IMR-90 (cell line): ENCODE results near the gene DNAJB7. TPM values are rescaled to one million over a fixed set of nuclear protein-coding genes. Genes with fewer than 3 reads are reported as not detected.

ENCODE experiments used
- ATAC-seq: fragments of 200-7000 bp; cut with Tn5 transposase; 2 replicates; pipeline ENCODE4 v1.9.1; 2020; ENCODE audit warnings: low read depth, mild to moderate bottlenecking, moderate library complexity
- BruUV-seq: library from RNA; stranded (reverse); fragments of 400-500 nt; replicated peaks from 2 replicates; lab custom pipeline; 2021; lab: Mats Ljungman, UMichigan
- CTCF ChIA-PET: fragments of 300-600 bp; formaldehyde crosslinking; extraction: SDS; loops from one replicate; lab custom pipeline; 2021; ENCODE audit warnings: antibody characterized with exemption; lab: Yijun Ruan, JAX
- POLR2A ChIA-PET: fragments of 300-600 bp; sonication (Branson Sonifier 250); formaldehyde crosslinking; loops from one replicate; lab custom pipeline; 2022; ENCODE audit warnings: antibody characterized with exemption; ENCODE audit not compliant: unreplicated experiment; lab: Charles Lee
- DNase-seq: peaks from one replicate; pipeline ENCODE4 v3.0.0; 2013
- H2AFZ ChIP-seq: replicated peaks from 2 replicates; pipeline ENCODE3; 2013; ENCODE audit warnings: low read length, mild to moderate bottlenecking; ENCODE audit not compliant: poor library complexity
- H2AK5ac ChIP-seq: 2 replicates; pipeline ENCODE4 v1.6.1; 2013; ENCODE audit warnings: low read depth, low read length, inconsistent platforms
- H2AK9ac ChIP-seq: replicated peaks from 2 replicates; pipeline ENCODE3; 2013; ENCODE audit warnings: mild to moderate bottlenecking, low read depth, low read length, moderate library complexity; ENCODE audit not compliant: poor library complexity
- H2BK120ac ChIP-seq: 2 replicates; pipeline ENCODE4 v1.6.1; 2013; ENCODE audit warnings: low read depth, low read length, inconsistent platforms
- H2BK15ac ChIP-seq: 3 replicates; pipeline ENCODE4 v1.6.1; 2013; ENCODE audit warnings: low read depth, low read length, inconsistent platforms
- H2BK20ac ChIP-seq: 2 replicates; pipeline ENCODE4 v1.6.1; 2013; ENCODE audit warnings: low read depth, mild to moderate bottlenecking, inconsistent platforms, low read length, moderate library complexity
- H2BK5ac ChIP-seq: 2 replicates; pipeline ENCODE4 v1.6.1; 2013; ENCODE audit warnings: mild to moderate bottlenecking, low read depth, low read length, inconsistent platforms; ENCODE audit not compliant: poor library complexity, severe bottlenecking
- H3K14ac ChIP-seq: replicated peaks from 2 replicates; pipeline ENCODE4 v1.6.1; 2013; ENCODE audit warnings: low read depth, low read length, inconsistent platforms
- H3K18ac ChIP-seq: 2 replicates; pipeline ENCODE4 v1.6.1; 2013; ENCODE audit warnings: low read depth, low read length, control low read depth
- H3K23ac ChIP-seq: 2 replicates; pipeline ENCODE4 v1.6.1; 2013; ENCODE audit warnings: low read depth, low read length, inconsistent platforms
- H3K27ac ChIP-seq: 2 replicates; pipeline ENCODE4 v1.5.1; 2013; ENCODE audit warnings: mild to moderate bottlenecking, control low read depth, low read length; ENCODE audit not compliant: insufficient read depth
- H3K27me3 ChIP-seq: 2 replicates; pipeline ENCODE4 v1.6.1; 2013; ENCODE audit warnings: low read length; ENCODE audit not compliant: control insufficient read depth, insufficient read depth
- H3K36me3 ChIP-seq: 2 replicates; pipeline ENCODE4 v1.6.1; 2013; ENCODE audit warnings: low read length, mixed read lengths; ENCODE audit not compliant: control insufficient read depth, insufficient read depth
- H3K4ac ChIP-seq: 2 replicates; pipeline ENCODE4 v1.6.1; 2013; ENCODE audit warnings: low read depth, low read length, inconsistent platforms
- H3K4me1 ChIP-seq: 2 replicates; pipeline ENCODE4 v1.6.1; 2013; ENCODE audit warnings: low read length, mixed read lengths; ENCODE audit not compliant: control insufficient read depth, insufficient read depth
- H3K4me2 ChIP-seq: 2 replicates; pipeline ENCODE4 v1.6.1; 2013; ENCODE audit warnings: low read depth, mild to moderate bottlenecking, control low read depth, low read length, moderate library complexity
- H3K4me3 ChIP-seq: 2 replicates; pipeline ENCODE4 v1.5.1; 2013; ENCODE audit warnings: low read depth, mild to moderate bottlenecking, control low read depth, low read length, moderate library complexity; ENCODE audit not compliant: insufficient read depth
- H3K56ac ChIP-seq: 2 replicates; pipeline ENCODE4 v1.6.1; 2013; ENCODE audit warnings: low read length, inconsistent platforms; ENCODE audit not compliant: insufficient read depth; ENCODE audit errors: extremely low read depth
- H3K79me1 ChIP-seq, 2 experiments: 2 replicates each; pipeline ENCODE4 v1.6.1; 2013; ENCODE audit warnings: low read length in 2 of 2, inconsistent platforms in 1 of 2, low read depth in 1 of 2
- H3K9ac ChIP-seq: 2 replicates; pipeline ENCODE4 v1.6.1; 2013; ENCODE audit warnings: low read depth, low read length, control low read depth
- H3K9me1 ChIP-seq: 2 replicates; pipeline ENCODE4 v1.6.1; 2013; ENCODE audit warnings: low read length, inconsistent platforms; ENCODE audit not compliant: insufficient read depth
- H3K9me3 ChIP-seq: 2 replicates; pipeline ENCODE4 v1.6.1; 2013; ENCODE audit warnings: low read length; ENCODE audit not compliant: control insufficient read depth, insufficient read depth
- H4K20me1 ChIP-seq: 2 replicates; pipeline ENCODE4 v1.6.1; 2013; ENCODE audit warnings: low read length, inconsistent platforms; ENCODE audit not compliant: insufficient read depth
- H4K5ac ChIP-seq: 2 replicates; pipeline ENCODE4 v1.6.1; 2013; ENCODE audit warnings: mild to moderate bottlenecking, low read depth, low read length, control low read depth
- H4K8ac ChIP-seq, 2 experiments: 2 replicates each; pipeline ENCODE4 v1.6.1; 2013; ENCODE audit warnings: low read depth in 2 of 2, low read length in 2 of 2, control low read depth in 1 of 2, inconsistent platforms in 1 of 2
- H4K91ac ChIP-seq: 2 replicates; pipeline ENCODE4 v1.6.1; 2013; ENCODE audit warnings: low read depth, low read length, inconsistent platforms; ENCODE audit not compliant: insufficient read depth
- ELK1 ChIP-seq: fragments of 150-350 bp; IDR thresholded peaks from 2 replicates; pipeline ENCODE4 v1.6.1; 2016; ENCODE audit warnings: low read depth, mild to moderate bottlenecking, low read length, moderate library complexity, borderline replicate concordance
- FOS ChIP-seq: fragments of 150-350 bp; IDR thresholded peaks from 2 replicates; pipeline ENCODE4 v1.6.1; 2016; ENCODE audit warnings: low read depth, low read length
- MAFK ChIP-seq: IDR thresholded peaks from 2 replicates; pipeline ENCODE4 v1.6.1; 2012; ENCODE audit warnings: low read depth, low read length, improper control_type of control experiment
- MXI1 ChIP-seq: IDR thresholded peaks from 2 replicates; pipeline ENCODE4 v1.6.1; 2012; ENCODE audit warnings: low read depth, mild to moderate bottlenecking, low read length, moderate library complexity, borderline replicate concordance
- NFE2L2 ChIP-seq: fragments of 150-350 bp; IDR thresholded peaks from 2 replicates; pipeline ENCODE4 v1.6.1; 2016; ENCODE audit warnings: low read depth, mild to moderate bottlenecking, low read length
- POLR2A ChIP-seq: IDR thresholded peaks from 2 replicates; pipeline ENCODE4 v1.6.1; 2012; ENCODE audit warnings: mild to moderate bottlenecking, low read depth, low read length
- RCOR1 ChIP-seq: IDR thresholded peaks from 2 replicates; pipeline ENCODE4 v1.6.1; 2012; ENCODE audit warnings: mild to moderate bottlenecking, low read length, improper control_type of control experiment; ENCODE audit not compliant: insufficient replicate concordance
- RFX5 ChIP-seq: IDR thresholded peaks from 2 replicates; pipeline ENCODE4 v1.8.0; 2012; ENCODE audit warnings: low read depth, mild to moderate bottlenecking, low read length, moderate library complexity
- WGBS, 2 experiments: methylation state at CpG; one replicate each; pipeline versions ENCODE4 v1.1.5 to v1.1.7; 2013; ENCODE audit warnings: missing lambda C conversion rate in 2 of 2; ENCODE audit not compliant: insufficient read length in 1 of 2; ENCODE audit errors: extremely low coverage in 2 of 2; 5-methylcytosine and 5-hydroxymethylcytosine counted together
- dilution Hi-C: fragments of 300-500 bp; cut with HindIII; formaldehyde crosslinking; loops from one replicate; pipeline ENCODE4 v1.14.3; 2018; ENCODE audit warnings: low sequenced_read_pairs; ENCODE audit not compliant: unreplicated experiment
- in situ Hi-C: fragments of 300-500 bp; cut with MboI; formaldehyde crosslinking; loops from 3 replicates; pipeline ENCODE4 v1.14.3; 2019; ENCODE audit warnings: low sequenced_read_pairs, inconsistent platforms, mixed read lengths
- intact Hi-C: fragments of 100-400 bp; cut with micrococcal nuclease; formaldehyde crosslinking; loops from 2 replicates; pipeline ENCODE4 v1.10.0; 2022
- polyA plus RNA-seq, 3 experiments: library from polyadenylated mRNA; depleted of rRNA; stranded (reverse); fragments of >200 nt; gene quantifications; 2 replicates each; pipeline ENCODE4 v1.2.3, GENCODE V29; 2012; ENCODE audit warnings: low replicate concordance in 1 of 3
- total RNA-seq: library from RNA; depleted of rRNA; stranded (reverse); fragments of >200 nt; gene quantifications from 2 replicates; pipeline ENCODE4 v1.2.3, GENCODE V29; 2012

DNAJB7 gene
- total and polyA plus RNA-seq, 2 of the 4 experiments (the other 2 are of a cell fraction): not detected

- no peak overlapping the region for H2BK20ac ChIP-seq
- TF ChIP-seq MAFK (no peak), FOS (no peak), NFE2L2 (no peak), RFX5 (no peak), POLR2A (no peak), ELK1 (no peak), RCOR1 (no peak), MXI1 (no peak)
- H3K4me2 ChIP-seq: no peak overlapping the region
- H2AFZ ChIP-seq: no peak overlapping the region
- peaks cover 4% of the 10 kb centered on the region; the same call in 1 of the 2 replicates for H3K9me1 ChIP-seq
- peaks cover 3% of the 10 kb centered on the region for H3K4me1 ChIP-seq
- intact Hi-C loops: no loop called here
- no peaks in the 10 kb centered on the region for H3K9me3 ChIP-seq
- no peak overlapping the region for H4K8ac ChIP-seq
- no peak overlapping the region for H3K4me3 ChIP-seq
- no peak overlapping the region for H3K4ac ChIP-seq
- dilution Hi-C loops: no loop called here
- POLR2A ChIA-PET: no interaction called here
- no peak overlapping the region for H3K27ac ChIP-seq
- no CpG with 5 or more reads among the region's 2 CpGs for WGBS, 2 experiments
- ATAC-seq (no peak), DNase-seq (no peak)
- H3K79me1 ChIP-seq: peaks cover 29 to 69% of the 10 kb centered on the region in 2 experiments
- peaks cover 2% of the 10 kb centered on the region for H3K36me3 ChIP-seq
- no peak overlapping the region for H2AK9ac ChIP-seq
- no peaks in the 10 kb centered on the region; the same call in 1 of the 2 replicates for H4K20me1 ChIP-seq
- H2BK5ac ChIP-seq: no peak overlapping the region
- H3K9ac ChIP-seq: no peak overlapping the region
- H3K23ac ChIP-seq: no peak overlapping the region
- H3K14ac ChIP-seq: no peak overlapping the region
- no peak overlapping the region for H3K56ac ChIP-seq
- no peak overlapping the region for H4K5ac ChIP-seq
- H4K91ac ChIP-seq: no peak overlapping the region
- CTCF ChIA-PET: no interaction called here
- H3K18ac ChIP-seq: no peak overlapping the region
- H2AK5ac ChIP-seq: no peak overlapping the region
- no peaks in the 10 kb centered on the region for H3K27me3 ChIP-seq
- no peak overlapping the region for H2BK15ac ChIP-seq
- H2BK120ac ChIP-seq: no peak overlapping the region
- BruUV-seq: no TSS peak
- in situ Hi-C loops: no loop called here
Observed at GRCh38 chr22:40862537-40862936, 624 bp upstream of the DNAJB7 start.
